NT2/D1 (cell line): ENCODE measurements around the gene TUBGCP2.

ENCODE experiments used
- DNase-seq: peaks from one replicate; pipeline ENCODE4 v3.0.0-alpha.2; 2011; ENCODE audit warnings: low read depth, low spot score
- H3K27me3 ChIP-seq: 2 replicates; pipeline ENCODE4 v1.6.0; 2011; ENCODE audit warnings: mild to moderate bottlenecking; ENCODE audit not compliant: insufficient read length, insufficient read depth
- H3K36me3 ChIP-seq: 2 replicates; pipeline ENCODE4 v1.6.1; 2011; ENCODE audit warnings: mild to moderate bottlenecking, low read length, mixed read lengths; ENCODE audit not compliant: insufficient read depth, insufficient read length
- H3K4me1 ChIP-seq: 2 replicates; pipeline ENCODE4 v1.5.1; 2011; ENCODE audit not compliant: insufficient read depth, insufficient read length
- H3K4me3 ChIP-seq: 2 replicates; pipeline ENCODE4 v1.5.1; 2011; ENCODE audit warnings: low read depth; ENCODE audit not compliant: insufficient read length
- H3K9ac ChIP-seq: 2 replicates; pipeline ENCODE4 v1.6.0; 2011; ENCODE audit warnings: low read depth; ENCODE audit not compliant: insufficient read length
- H3K9me3 ChIP-seq: 2 replicates; pipeline ENCODE4 v1.5.1; 2011; ENCODE audit warnings: mild to moderate bottlenecking, low read length; ENCODE audit not compliant: insufficient read depth
- SUZ12 ChIP-seq: IDR thresholded peaks from 2 replicates; pipeline ENCODE4 v1.6.1; 2011; ENCODE audit not compliant: insufficient read length, insufficient read depth; ENCODE audit errors: extremely low read depth
- YY1 ChIP-seq: IDR thresholded peaks from 2 replicates; pipeline ENCODE4 v1.6.1; 2011; ENCODE audit not compliant: insufficient read length, insufficient read depth
- ZNF274 ChIP-seq: IDR thresholded peaks from 2 replicates; pipeline ENCODE4 v1.6.1; 2011; ENCODE audit warnings: mild to moderate bottlenecking, low read depth, low read length

The TUBGCP2 gene

GRCh38 chr10:133242611-133243356 lies 65.9 kb downstream of the TUBGCP2 start:
- Histone ChIP-seq H3K9ac (no peak overlapping the region), H3K27me3 (peaks cover 63% of the 10 kb centered on the region), H3K9me3 (no peaks in the 10 kb centered on the region), H3K4me1 (peaks cover 9% of the 10 kb centered on the region), H3K4me3 (no peak overlapping the region), H3K36me3 (no peaks in the 10 kb centered on the region)
- TF ChIP-seq YY1 (no peak), ZNF274 (no peak), SUZ12 (no peak)
- no peak for DNase-seq

DNA sequence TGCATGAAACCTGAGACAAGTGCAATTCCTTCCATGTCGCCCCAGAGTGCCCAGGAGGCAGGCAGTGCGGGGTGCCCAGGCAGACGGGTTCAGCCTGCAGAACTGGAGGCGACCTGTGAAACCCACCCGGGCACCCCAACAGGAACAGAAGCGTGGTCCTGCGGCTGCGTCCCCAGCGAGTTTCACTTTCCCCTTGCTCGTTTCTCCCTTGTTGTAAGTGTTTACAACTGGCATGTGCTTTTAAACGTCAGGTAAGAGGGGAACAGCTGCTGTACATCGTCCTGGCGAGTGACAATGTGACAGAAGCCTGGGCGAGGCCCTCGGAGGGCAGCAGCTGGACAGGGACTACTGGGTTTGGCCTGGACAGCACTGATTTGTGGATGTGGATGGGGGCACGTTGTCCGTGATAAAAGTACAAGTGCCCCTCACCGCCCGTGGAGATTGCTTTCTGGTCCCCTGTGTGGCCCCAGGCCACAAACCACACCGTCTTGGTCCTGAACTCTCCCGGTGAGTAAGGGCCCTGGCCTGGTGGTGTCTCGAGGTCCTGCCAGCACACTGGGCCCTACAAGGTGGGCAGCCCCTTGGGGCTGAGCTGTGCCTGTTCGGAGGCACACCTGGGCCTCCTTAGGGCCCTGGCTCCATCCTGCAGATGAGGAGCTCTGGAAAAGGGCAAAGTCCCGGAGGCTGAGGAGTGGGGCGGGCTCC lies 67.0 kb downstream of the TUBGCP2 start:
- no peak for TF ChIP-seq YY1
- TF ChIP-seq SUZ12: no peak
- TF ChIP-seq ZNF274: no peak
- Histone ChIP-seq H3K36me3 (no peaks in the 10 kb centered on the region), H3K4me1 (peaks cover 11% of the 10 kb centered on the region), H3K9me3 (no peaks in the 10 kb centered on the region), H3K27me3 (peaks cover 72% of the 10 kb centered on the region), H3K9ac (no peak overlapping the region), H3K4me3 (no peak overlapping the region)
- DNase-seq: no peak

GRCh38 chr10:133239990-133240389 lies 68.7 kb downstream of the TUBGCP2 start:
- no peak overlapping the region for H3K4me3 ChIP-seq
- H3K9ac ChIP-seq: no peak overlapping the region
- no peaks in the 10 kb centered on the region for H3K36me3 ChIP-seq
- no peaks in the 10 kb centered on the region for H3K9me3 ChIP-seq
- no peak for TF ChIP-seq ZNF274
- TF ChIP-seq YY1: no peak
- TF ChIP-seq SUZ12: no peak
- no peak for DNase-seq
- peaks cover 85% of the 10 kb centered on the region for H3K27me3 ChIP-seq
- peaks cover 8% of the 10 kb centered on the region for H3K4me1 ChIP-seq

- DNase-seq: no peak
- no peaks in the 10 kb centered on the region for H3K36me3 ChIP-seq
- H3K9ac ChIP-seq: peak overlapping the region; percentile 72
- H3K4me3 ChIP-seq: peak overlapping the region; percentile 50
- H3K9me3 ChIP-seq: no peaks in the 10 kb centered on the region
- TF ChIP-seq YY1 (no peak), ZNF274 (no peak), SUZ12 (no peak)
- H3K27me3 ChIP-seq: peaks cover 87% of the 10 kb centered on the region
- H3K4me1 ChIP-seq: peaks cover 9% of the 10 kb centered on the region
Observed at GRCh38 chr10:133238466-133238804, 70.2 kb downstream of the TUBGCP2 start.

GRCh38 chr10:133237588-133238465 lies 70.8 kb downstream of the TUBGCP2 start, which contains the start of gene VENTX:
VENTX (plus strand) TSS chr10:133237855; CDS start chr10:133237915, 60 bp downstream.
- TF ChIP-seq YY1 (no peak), SUZ12 (no peak), ZNF274 (no peak)
- Histone ChIP-seq H3K4me1 (peaks cover 12% of the 10 kb centered on the region), H3K27me3 (peaks cover 87% of the 10 kb centered on the region), H3K4me3 (peak within 1 kb of the TSS; percentile 54), H3K9me3 (no peaks in the 10 kb centered on the region), H3K9ac (peak within 1 kb of the TSS; percentile 72), H3K36me3 (no peaks in the 10 kb centered on the region)
- DNase-seq: peak; percentile 80

DNA sequence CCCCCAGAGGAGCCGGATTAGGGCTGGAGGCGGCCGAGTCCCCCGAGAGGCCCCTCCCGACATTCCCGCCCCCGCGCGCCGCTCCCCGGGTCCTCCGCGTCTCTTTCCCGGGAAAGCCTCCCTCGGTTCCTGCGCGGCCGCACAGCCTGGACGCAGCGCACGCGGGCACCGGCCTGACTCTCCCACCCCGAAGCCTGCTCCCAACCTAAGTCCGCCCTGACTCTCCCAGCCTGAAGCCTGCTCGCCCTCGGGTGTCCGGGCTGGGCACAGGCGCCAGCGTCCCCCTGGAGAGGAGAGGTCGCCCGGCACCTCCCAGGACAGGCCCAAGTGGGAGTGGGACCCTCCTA lies 71.5 kb downstream of the TUBGCP2 start:
- peak overlapping the region; percentile 72 for H3K9ac ChIP-seq
- peaks cover 12% of the 10 kb centered on the region for H3K4me1 ChIP-seq
- DNase-seq: no peak
- H3K9me3 ChIP-seq: no peaks in the 10 kb centered on the region
- H3K27me3 ChIP-seq: peaks cover 82% of the 10 kb centered on the region
- TF ChIP-seq ZNF274 (no peak), YY1 (no peak), SUZ12 (no peak)
- no peaks in the 10 kb centered on the region for H3K36me3 ChIP-seq
- H3K4me3 ChIP-seq: peak overlapping the region; percentile 54
